ENCODE measurements around the gene CCDC187. TPM values are rescaled to one million over a fixed set of nuclear protein-coding genes. Genes with fewer than 3 reads are reported as not detected.

CCDC187 gene
- total RNA-seq, 1 donor: under 0.01 TPM

DNA sequence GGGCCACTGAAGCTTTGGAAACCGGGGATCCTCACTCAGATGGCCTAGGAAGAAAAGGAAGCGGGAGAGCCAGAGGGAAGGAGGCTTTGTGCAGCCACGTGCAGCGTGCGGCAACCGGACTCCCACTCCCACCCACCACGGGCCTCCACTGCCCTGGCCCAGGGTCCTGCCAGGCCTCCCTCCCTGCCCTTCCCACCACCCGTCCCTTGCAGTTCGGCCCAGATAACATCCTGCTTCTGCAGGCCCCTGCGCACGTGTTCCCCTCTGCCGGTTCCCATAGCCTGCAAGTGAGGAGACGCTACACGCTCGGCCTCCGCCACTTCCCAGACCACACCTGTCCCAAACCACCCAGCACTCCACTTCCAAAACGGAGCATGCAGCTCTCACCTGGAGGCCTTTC is 94.7 kb downstream of the CCDC187 start:
- TF ChIP-seq, protein P1, sequence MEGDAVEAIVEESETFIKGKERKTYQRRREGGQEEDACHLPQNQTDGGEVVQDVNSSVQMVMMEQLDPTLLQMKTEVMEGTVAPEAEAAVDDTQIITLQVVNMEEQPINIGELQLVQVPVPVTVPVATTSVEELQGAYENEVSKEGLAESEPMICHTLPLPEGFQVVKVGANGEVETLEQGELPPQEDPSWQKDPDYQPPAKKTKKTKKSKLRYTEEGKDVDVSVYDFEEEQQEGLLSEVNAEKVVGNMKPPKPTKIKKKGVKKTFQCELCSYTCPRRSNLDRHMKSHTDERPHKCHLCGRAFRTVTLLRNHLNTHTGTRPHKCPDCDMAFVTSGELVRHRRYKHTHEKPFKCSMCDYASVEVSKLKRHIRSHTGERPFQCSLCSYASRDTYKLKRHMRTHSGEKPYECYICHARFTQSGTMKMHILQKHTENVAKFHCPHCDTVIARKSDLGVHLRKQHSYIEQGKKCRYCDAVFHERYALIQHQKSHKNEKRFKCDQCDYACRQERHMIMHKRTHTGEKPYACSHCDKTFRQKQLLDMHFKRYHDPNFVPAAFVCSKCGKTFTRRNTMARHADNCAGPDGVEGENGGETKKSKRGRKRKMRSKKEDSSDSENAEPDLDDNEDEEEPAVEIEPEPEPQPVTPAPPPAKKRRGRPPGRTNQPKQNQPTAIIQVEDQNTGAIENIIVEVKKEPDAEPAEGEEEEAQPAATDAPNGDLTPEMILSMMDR (IDR thresholded peaks at IDR 0.05; ENCODE audit: insufficient read depth, low read depth, low read length): no peak
- no peak overlapping the region for H3K4me3 ChIP-seq (ENCODE audit: low read depth, low read length)
- DNase-seq (ENCODE audit: low read depth): no peak

DNA sequence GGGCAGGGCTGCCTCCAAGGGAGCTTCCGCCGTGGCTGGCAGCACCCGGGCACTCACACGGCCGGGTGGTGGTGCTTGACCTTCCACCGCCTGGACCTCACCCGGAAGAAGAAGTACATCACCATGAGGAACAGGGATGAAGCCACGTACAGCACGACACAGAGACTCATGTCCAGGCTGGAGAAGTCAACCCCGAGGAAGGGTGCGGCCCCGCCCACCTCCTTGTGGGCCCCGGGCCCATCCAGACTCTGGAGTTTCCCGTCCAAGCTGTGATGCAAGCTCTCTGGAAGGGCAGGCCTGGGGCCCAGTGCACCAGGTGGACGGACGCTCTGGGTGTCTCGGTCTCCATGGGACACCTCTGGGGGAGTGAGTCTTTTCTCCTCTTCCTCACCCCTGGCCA is 95.2 kb downstream of the CCDC187 start:
- DNase-seq (ENCODE audit: low read depth): no peak
- H3K4me3 ChIP-seq (ENCODE audit: low read depth, low read length): no peak overlapping the region
- TF ChIP-seq, protein P1 (IDR thresholded peaks at IDR 0.05; ENCODE audit: insufficient read depth, low read depth, low read length): no peak

DNA sequence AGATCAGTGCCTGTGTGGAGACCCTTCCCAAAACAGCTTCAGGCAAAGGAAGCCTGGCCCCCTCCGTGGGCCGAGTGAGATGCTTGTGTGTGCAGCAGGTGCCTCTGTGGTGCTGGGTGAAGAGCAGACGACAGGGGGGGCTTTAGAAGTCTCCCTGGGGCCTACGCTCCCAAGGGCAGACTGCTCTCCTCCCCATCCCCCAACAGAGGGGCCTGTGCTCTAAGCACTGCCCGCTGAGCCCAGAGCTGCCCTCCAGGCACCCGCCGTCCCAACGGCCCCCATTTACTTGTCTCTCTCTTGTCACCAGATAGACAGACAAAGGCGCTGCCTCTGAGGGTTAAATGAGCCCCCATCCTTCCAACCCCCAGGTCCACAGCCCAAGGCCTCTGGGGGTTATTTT is 96.3 kb downstream of the CCDC187 start:
- TF ChIP-seq, protein P1 (IDR thresholded peaks at IDR 0.05; ENCODE audit: insufficient read depth, low read depth, low read length): no peak
- H3K4me3 ChIP-seq (ENCODE audit: low read depth, low read length): no peak overlapping the region
- no peak for DNase-seq (ENCODE audit: low read depth)

DNA sequence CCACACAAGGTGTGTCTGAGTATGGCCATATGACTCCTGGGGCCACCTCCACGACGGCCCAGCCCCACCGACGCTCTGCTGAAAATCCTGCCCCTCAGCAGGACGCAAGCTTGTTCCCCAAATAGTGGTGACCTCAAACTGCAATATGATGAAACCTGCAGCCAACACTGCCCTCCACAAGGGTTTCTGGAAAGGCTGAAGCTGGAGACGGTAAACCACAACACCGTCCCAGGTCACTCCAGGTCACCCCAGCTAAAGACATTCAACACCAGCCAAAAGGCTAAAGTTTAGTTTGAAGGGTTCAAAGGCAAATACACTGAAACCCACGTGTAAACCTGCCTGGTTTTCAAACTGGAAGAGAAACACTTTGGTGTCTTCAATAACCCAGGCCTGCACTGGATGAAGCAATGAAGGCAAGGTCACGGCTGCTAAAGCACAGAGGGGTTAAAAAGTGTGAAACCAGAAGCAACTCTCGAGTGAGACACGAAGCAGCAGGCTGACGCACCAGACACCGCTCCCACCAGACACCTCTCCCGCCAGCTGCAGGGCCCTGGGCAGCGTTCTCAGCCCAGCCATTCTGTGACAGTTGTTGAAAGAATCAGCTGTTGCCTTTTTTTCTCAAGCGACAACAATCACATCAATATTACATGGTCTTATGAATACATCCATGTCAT is 97.2 kb downstream of the CCDC187 start:
- no peak for DNase-seq (ENCODE audit: low read depth)
- no peak overlapping the region for H3K4me3 ChIP-seq (ENCODE audit: low read depth, low read length)
- TF ChIP-seq, protein P1 (IDR thresholded peaks at IDR 0.05; ENCODE audit: insufficient read depth, low read depth, low read length): no peak

DNA sequence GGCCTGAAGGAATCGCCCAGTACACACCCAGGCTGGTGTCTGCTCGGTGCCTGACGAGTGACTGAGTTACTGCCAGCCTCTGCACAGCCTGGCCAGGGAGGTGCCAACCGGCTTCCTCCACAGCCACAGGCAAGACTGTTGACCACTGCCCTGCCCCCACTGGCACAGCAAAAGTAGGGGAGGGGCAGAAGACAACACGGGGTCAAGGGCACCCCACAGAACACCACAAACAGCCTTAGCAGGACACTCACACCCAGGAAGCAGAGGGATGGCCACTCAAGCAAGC is 98.2 kb downstream of the CCDC187 start:
- no peak overlapping the region for H3K4me3 ChIP-seq (ENCODE audit: low read depth, low read length)
- TF ChIP-seq, protein P1 (IDR thresholded peaks at IDR 0.05; ENCODE audit: insufficient read depth, low read depth, low read length): no peak
- DNase-seq (ENCODE audit: low read depth): no peak

DNA sequence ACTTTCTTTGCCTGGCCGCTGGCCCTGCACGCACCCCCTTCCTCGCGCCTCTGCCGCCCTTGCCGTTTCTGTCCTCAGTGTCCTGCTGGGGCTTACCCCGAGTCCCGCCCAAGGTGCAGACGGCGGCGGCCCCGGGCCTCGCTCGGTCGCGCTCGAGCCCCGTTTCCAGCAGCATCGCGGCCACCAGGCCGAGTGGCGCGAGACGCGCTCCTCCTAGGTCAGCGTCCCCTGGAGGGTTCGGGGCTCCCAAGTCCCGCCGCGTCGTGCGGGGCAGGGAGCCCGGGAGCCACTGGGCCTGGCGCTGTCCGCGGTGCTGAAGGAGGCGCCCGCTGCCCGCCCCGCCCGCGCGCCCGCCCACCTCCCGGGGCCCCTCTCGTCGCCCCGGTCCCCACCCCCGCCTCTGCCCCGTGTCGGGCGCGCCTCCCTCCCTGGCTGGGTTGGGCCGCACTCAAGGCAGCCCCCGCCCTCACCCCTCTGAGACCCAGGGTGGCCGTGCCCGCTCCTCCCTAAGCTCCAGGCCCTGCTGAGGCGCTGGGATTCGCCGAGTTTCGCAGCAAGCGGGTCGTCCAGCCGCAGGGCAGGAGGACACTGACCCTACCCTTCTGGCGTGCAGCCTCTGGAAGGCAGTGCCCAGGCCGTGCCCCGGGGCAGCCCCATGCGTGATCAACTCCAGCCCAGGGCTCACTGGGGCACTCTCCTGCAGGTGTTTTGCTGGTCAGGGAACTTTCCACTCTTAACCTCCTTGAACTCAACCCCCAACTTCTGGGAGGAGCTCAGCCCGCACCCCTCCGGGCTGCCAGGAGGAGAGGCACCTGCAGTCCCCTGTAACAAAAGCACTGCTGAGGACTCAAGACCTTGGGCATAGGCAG is 98.8 kb downstream of the CCDC187 start, which contains the start of gene LHX3:
TSS of gene LHX3 (minus strand) at position 291 of the 869 bp plus-strand sequence. CDS start at position 175, 116 bp downstream.
- H3K4me3 ChIP-seq (ENCODE audit: low read depth, low read length): no peak within 1 kb of the TSS
- TF ChIP-seq, protein P1 (IDR thresholded peaks at IDR 0.05; ENCODE audit: insufficient read depth, low read depth, low read length): no peak
- peak; percentile 16 for DNase-seq (ENCODE audit: low read depth)

Measured in fibroblast of villous mesenchyme (primary cell).